Hypothalamus (tissue), 51 donors: Measurements from ENCODE around the gene FYN.
A peak's percentile ranks its signal among the peaks of the same experiment; 100 is the strongest.
"Not testable (repeated sequence)": the region's sequence is repeated elsewhere in the genome, so short reads cannot be mapped to it uniquely, and the experiment has no call there.

Experiments
- DNase-seq, 51 donors: peaks; one replicate each; lab custom pipeline; 2025; lab: John Stamatoyannopoulos, UW

The FYN gene

DNA sequence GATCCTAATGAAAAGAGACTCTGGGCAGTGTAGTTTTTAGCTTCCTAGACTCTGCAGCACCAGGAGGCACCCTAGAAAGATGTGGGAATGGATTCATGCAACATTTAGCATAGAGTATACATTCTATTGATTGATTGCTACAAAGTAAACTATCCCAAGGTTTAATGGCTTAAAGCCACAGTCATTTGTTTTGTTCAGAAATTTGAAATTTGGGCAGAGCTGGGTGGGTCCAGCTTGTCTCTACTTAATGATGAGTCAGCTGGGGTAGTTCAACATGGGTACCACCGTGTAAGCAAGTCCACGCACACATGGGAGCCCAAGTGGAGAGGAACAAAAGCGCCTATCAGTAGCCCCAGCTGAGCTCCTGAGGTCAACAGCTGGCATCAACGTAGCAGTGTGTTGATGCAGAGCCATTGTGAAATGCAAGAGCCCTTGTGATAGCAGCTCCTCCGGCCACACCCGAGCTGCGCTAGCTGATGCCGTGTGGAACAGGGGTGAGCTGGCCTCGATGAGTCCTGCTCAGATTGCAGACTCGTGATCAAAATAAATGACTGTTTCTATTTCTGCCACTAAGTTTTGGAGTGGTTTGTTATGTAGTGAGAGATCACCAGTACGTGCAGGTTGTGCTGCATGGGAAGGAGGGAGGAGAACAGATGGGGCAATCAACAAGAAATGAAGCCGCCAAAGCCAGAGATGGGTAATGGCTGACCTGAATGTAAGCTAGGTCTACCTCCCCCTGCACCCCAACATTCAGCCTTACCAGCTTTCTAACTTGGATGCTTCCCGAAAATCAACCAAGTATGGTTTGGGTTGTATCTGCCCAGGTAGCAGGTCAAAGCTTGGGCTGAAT is 221.8 kb downstream of the FYN start:
- DNase-seq, result no peak

DNA sequence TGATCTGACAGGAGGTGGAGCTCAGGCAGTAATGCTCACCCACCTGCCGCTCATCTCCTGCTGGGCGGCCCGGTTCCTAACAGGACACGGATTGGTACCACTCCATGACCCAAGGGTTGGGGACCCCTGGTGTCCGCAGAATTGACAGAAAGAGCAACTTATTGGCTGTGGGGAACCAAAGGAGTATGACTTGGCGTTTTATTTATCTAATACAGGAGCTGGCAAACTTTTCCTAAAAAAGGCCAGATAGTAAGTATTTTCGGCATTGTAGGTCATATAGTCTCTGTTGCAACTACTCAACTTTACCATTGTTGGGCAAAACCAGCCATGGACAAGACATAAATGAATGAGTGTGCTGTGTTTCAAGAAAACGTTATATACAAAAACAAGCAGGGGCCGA is 223.2 kb downstream of the FYN start:
- no peak for DNase-seq

DNA sequence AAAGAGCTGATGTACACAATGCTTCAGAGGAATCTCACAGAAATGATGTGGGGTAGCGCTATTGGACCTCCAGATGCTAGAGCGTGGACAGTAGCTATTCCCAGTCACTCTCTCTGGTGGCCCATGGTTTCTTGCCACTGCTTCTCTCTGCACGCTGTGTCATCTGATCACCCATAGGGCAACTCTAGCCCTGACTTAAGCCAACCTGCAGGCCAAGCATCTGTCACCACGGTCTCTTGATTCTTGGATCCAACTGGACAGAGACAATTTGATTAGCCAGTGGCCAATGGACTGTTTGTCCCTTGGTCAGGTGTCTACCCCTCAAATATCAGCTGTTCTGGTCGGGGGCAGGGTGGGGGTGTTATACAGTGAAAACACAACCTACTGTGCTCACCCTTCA is 225.2 kb downstream of the FYN start:
- no peak for DNase-seq

DNA sequence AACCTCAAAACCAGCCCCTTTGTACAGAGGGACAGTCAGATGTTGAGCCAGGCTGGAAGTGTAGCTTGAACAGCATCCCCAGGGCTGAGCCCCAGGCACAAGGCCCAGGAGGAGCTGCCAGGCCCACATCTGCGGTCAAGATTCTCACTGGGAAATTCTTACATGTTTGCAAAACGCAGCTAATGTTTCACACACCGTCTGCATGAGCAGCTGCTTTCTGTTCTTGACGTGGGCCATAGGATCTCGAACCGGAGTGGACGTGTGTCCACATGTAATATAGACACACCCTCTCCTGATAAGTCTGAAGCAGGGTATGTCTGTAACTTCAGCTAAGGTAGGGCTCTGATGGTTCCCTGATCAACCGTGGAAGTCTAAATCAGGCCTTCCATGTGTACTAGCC is 226.3 kb downstream of the FYN start:
- DNase-seq, result no peak

DNA sequence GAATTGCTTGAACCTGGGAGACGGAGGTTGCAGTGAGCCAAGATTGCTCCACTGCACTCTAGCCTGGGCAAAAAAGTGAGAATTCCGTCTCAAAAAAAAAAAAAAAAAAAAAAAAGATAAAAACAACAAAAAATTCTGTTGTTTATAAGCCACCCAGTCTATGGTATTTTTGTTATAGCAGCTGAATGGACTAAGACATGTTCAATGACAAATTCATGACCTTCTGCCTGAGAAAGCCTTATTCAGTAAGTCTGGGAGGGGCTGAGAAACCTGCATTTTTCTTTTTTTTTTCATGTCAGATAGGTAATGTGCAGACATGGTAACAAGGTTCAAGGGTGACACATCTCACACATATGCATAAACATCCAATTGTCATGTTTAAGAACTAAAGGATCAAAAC is 227.2 kb downstream of the FYN start:
- DNase-seq, result no peak

DNA sequence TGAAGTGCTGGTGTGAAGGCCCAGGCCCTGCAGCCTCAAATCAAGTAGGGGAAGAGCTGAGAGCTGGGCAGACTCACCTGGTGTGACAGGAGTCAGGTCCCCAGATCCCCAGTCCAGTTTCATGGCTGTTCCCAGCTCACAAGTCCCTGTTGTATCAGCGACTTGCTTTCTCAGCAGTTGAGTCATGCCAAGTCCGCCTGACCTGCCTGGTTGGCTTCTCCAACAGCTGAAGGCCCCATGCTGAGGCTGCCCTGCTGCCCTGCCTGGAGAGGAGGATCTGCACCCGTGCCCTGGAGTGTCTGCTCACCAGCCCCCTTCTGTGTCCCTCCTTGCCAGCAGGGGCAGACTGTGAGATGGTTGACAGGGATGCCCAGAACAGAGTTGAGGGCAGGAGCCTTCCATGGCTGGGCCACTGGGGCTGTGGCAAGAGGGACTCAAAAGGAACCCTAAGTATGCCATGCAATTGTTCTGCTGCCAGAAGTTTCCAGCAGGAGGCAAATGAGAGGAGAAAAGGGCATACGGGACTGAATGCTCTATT is 228.3 kb downstream of the FYN start:
- DNase-seq, result no peak

DNA sequence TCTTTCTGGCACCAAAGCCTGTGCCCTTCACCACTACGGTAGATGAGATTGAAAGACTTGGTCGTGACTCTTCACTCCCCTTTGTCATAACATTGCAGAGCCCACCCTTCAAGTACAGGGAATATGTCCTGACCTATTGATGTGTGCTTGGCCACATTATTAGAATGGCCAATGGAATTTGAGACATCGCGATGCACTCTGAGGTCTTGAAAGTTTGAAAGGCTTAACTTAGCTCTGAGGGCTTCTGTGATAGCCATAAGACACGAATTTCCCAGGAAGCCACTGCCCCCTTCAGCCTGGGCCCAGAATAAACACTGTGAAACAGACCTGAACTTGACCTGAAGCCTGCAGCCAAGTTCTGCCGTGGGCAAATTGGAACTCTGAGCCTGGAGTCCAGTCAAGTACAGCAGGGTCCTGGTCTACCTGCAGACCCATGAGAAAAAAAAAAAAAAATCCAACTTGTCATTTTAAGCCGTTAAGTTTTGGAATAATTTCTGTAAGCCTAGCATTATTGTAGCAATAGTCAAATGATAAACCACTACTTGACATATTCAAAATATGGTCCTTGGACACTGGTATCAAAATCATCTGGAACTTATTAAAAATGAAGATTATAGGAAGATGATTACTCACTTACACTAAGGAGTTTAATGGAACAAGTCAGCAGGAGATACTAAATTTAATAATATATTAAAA is 230.6 kb downstream of the FYN start:
- peak in 28 of 51 donors; percentile 5 to 66 (median 33) for DNase-seq

DNA sequence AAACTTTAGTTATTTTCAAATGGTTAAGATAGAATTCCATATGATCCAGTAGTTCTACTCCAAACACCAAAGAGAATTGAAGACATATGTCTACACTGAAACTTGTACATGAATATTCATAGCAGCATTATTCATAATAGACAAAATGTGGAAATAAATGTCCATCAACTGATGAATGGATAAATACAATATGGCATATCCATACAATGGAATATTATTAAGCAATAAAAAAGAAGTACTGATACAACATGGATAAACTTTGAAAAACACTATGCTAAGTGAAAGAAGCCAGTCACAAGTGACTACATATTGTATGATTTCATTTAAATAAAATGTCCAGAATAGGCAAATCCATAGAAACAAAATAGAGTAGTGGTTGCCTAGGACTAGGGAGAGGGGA is 234.0 kb downstream of the FYN start:
- no peak for DNase-seq

DNA sequence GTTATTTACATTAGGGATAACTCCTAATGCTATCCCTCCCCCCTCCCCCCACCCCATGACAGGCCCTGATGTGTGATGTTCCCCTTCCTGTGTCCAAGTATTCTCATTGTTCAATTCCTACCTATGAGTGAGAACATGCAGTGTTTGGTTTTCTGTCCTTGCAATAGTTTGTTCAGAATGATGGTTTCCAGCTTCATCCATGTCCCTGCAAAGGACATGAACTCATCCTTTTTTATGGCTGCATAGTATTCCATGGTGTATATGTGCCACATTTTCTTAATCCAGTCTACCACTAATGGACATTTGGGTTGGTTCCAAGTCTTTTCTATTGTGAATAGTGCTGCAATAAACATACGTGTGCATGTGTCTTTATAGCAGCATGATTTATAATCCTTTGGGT is 238.3 kb downstream of the FYN start:
- DNase-seq, result not testable (repeated sequence)

DNA sequence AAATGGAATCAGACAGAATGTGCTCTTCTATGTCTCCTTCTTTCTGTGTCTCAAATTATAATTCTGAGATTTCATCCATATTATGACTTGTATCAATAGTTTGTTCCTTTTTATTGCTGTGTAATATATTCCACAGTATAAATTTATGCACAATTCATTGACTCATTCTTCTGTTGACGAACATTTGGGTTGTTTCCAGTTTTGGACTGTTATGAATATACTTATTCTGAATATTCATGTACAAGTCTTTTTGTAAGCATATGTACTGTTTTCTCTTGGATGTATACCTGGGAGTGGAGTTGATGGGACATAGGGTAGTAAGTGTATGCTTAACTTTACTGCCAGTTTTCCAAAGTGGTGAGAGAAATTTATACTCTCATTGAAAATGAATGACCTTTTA is 239.4 kb downstream of the FYN start:
- no peak for DNase-seq

DNA sequence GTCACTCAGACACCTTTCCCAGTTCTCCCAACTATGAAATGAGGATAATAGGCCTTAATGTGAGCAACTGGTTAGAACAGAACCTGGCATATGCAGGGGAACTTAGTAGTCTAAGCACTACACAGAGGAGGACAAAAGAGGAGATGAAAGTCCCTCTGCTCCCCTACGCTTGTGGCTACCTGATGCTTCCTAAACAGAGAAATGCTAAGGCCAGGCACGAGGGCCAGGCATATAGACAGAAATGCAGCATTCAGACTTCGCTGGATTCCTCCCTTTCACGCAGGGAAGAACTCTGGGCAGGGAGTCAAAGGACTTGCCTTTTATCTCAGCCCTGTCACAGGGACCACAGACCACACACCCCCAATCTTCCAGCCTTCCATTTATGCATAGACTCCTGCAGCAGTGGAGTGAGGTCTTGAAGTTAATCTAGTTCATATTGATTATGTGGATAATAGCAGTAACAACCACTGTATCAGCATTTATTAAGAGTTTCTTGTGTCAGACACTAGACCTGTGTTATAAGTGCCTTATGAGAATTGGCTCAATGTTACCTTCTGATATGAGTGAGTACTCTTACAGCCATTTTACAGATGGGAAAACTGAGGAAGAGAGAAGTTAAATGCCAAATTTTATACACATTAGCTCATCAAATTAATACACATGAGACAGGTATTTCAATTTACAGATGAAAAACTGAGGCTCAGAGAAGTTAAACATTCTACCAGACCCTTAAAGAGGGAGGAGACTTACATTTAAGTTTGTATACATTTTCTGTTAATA is 240.6 kb downstream of the FYN start:
- no peak for DNase-seq

DNA sequence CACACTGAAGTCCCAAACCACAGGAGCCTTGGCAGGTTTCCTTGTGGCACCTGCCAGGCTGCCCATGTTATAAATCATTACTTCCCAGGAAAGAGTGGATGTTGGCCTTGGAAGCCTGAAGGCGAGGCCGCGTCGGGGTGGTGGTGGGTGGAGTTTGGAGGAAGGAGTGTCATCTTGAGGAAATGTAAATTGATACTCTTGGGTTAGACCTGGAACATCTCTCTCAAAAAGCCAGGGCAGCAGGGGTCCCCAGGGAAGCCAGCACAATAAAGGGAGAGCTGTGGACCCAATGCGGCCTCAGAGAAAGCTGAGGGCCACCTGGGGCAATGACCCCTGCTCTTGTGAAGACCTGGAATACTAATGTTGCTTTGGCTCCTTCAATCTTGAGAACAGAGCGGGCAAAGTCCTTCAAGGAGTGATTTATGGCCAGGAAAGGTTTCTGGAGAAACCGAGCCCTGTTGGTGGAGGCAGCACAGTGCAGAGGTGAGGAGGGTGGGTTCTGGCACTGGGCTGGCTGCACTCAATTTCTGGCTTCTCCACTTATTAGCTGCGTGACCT is 241.3 kb downstream of the FYN start:
- DNase-seq, result no peak

DNA sequence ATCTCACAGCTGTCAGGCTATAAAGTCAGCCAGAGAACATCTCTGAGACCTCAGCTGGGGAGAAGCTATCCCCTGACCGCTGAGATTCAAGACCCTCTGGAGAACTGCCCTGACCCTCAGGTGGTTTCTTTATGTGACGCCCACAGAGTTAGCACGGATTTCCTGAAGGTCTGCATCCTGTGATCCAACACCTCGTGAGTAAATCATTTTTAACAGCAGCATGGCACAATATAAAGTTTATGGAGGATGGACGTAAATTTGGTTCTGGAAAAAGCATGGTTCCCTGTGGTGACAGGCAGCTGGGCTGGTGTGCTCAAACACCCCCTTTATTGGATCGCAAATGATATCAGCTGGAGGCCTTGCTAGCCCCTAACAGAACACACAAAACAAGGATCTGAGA is 242.2 kb downstream of the FYN start:
- no peak for DNase-seq

DNA sequence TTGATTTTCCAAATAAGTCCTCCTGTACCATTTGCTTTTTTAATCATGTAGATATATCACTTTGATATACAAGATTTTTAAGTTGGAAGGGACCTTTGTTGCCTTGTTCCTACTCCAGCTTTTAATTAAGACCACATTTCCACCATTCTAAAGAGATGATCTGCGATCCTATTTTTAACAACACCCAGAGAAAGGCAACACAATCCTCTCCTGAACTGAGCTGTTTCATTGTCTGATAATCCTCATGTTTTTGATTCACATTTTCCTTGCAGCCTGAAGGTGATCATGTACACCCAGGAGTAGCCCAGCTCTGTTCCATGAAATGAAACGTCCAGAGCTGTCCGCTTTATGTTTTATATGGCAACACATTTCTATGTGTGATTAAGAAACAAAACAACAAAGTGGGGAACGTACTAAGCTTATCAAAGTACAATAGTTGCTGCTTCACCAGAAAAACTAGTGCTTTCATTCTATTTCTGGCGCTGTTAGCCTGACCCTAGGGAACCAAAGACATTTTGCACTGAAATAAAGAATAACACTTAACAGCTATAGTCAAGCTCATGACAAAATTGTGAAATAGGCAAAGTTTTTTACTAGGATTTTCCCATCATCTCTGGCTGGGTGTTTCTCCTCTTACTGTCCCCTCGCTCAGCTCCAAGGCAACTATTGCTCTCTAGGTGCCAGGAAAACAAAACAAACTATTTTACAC is 245.0 kb downstream of the FYN start:
- DNase-seq, result no peak

DNA sequence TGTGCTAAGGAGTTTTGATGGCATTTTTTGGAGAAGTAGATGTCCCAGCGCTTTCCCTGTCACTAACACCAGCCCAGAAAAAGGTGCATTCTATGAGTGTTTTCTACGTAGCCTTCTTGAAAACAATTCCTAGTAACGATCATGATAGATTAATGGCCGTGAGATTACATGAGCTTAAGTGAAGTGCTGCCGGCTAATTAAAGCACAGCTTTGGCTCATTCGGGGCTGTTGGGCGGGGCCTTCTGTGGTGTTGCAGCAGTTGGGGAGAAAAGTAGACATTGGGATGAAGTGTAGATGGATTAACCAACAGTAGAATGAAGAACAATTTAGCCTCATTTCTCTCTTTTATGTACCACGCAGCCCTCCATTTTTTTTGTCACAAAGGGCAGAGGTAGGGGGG is 246.8 kb downstream of the FYN start:
- no peak for DNase-seq

DNA sequence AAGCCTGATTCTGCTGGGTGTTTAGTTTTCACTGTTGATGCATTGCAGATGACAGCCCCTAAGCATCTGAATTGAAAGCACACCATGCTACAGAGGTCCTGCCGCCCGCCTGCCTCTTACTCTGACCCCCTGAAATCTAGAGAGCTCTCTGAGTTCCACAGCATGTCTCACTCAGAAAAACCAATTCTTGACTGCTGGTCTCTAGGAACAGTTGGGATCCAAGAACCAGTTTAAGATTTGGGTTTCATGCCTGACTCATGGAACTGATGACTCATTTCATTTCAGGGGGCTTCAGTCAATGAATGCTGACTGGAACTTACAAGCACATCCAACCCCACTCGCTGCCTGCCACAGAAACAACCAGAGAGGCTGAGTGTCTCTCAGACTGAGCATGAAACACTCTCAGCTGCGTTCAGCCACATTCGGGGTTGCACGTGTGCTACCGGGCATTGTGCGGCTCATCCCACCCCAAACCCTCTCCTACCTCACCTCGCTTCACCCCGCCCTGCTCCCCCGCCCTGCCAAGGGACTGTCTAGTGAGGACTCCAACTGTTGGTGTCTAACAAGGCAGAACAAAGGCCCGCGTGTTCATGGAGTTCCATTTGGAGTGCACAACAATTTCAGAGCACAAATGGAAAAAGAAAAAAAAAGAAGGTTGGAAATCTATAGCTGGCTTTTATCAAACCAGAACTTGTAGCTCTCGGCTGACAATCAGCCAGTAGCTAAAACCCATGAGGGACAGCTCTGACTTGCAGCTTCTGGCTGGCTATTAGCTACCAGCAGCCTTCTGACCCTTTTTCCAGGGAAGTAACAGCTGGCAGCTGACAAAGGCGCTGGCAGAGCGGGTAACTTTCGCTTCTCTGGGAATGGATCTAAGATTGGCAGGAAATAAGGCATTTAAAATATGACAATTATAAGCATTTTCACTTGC is 247.5 kb downstream of the FYN start:
- DNase-seq, result peak in 34 of 51 donors; percentile 14 to 84 (median 54)

DNA sequence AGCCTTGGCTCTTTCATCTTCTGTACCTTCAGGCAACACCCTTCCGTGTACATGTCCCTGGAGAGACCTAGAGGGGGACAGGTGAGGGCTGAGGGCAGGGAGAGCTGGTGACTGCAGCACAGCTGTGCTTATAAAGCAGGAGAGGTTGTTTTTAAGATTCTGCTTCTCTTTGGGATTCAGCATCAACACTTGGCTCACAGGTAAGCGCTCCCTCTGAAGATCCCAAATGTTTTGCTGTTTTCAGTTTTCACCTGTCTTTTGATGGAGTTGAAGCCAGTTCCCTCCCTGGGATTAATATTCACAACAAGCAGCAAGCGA is 248.2 kb downstream of the FYN start:
- no peak for DNase-seq

DNA sequence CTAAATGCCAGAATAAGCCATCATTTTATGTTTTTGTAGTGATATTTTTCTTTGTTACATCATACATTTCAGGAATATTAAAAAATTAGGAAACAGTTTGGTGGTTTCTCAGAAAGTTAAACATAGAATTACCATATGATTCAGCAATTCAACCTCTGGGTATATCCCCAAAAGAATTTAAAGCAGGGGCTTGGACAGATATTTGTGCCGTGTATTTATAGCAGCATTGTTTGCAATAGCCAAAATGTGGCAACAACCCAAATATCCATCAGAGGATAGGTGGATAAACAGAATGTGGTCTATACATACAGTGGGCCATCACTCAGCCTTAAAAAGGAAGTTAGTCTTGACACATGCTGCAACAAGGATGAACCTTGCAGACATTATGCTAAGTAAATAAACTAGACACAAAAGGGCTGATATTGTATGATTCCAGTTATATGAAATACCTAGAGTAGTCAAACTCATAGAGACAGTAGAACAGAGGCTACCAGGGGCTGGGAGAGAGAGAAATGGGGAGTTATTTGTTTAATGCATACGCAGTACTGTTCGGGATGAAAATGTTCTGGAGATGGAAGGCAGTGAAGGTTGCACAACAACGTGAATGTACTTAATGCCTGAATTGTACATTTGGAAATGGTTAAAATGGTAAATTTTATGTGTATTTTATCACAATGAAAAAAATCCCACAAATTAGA is 248.7 kb downstream of the FYN start:
- no peak for DNase-seq
